Retinal pigment epithelial cell (primary cell): ENCODE measurements around the gene GLTP.
A peak's percentile ranks its signal among the peaks of the same experiment; 100 is the strongest.

Experiments used
- DNase-seq: peaks from one replicate; pipeline ENCODE4 v3.0.0-alpha.2; 2010; ENCODE audit warnings: low read depth
- H3K4me3 ChIP-seq: 2 replicates; pipeline ENCODE4 v1.5.1; 2011; ENCODE audit warnings: mild to moderate bottlenecking, low read length, control low read depth, moderate library complexity
- CTCF ChIP-seq: conservative IDR thresholded peaks from 2 replicates; pipeline ENCODE4 v1.5.1; 2011; ENCODE audit warnings: low read depth, low read length, control low read depth, inconsistent platforms

Gene GLTP

DNA sequence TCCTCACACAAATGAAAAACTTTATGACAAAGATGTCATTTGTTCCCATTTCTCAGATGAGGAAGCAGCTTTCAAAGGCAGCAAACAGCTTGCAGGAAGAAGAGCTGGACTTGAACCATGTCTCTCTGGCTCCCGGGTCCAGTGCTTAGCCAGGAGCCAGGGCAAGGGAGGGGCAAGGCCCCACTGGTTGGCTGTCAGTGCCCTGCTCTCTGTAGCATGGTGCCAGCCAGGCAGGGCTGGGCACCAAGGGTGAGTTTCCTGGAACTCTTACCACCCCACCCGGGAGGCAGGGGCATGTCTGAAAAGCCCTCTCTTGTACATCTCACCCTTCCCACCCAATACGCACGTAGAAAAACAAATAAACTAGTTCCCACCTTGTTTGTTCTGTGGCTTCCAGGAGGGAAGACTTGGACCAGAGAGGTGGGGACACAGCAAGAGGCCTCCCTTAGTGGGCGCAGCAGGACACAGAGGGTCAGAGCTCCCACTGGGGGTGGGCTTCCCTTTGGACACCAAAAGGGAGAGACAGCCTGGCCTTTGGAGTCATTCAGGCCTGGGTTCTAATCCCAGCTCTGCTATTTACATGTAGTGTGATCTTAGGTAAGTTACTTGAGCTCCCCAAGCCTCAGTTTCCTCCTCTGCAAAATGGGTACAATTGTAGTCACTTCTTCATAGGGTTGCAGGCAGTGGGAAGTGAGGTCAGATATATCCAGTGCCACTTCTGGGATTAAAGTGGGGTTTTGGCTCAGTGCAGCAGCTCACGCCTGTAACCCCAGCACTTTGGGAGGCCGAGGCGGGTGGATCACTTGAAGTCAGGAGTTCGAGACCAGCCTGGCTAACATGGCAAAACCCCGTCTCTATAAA is 64.4 kb downstream of the GLTP start:
- no peak overlapping the region for H3K4me3 ChIP-seq
- no peak for DNase-seq
- no peak for TF ChIP-seq CTCF

DNA sequence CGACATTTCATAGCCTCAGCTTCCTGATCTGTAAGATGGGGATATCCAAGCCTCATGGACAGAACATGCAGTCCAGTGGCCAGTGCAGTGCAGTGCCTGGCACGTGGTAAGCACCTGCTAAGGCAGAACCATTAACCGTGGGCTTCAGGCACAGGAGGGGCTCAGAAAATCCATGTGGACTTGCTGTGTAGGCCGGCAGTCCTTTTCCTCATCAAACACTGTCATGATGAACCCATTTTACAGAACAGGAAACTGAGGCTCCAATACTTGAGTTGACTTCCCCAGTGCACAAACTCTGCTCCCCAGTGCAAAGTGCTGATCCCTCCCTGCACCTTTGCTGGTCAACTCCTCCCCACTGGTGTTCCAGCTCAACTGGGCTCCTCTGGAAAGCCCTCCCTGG is 65.1 kb downstream of the GLTP start:
- no peak for DNase-seq
- TF ChIP-seq CTCF = no peak
- H3K4me3 ChIP-seq = no peak overlapping the region

DNA sequence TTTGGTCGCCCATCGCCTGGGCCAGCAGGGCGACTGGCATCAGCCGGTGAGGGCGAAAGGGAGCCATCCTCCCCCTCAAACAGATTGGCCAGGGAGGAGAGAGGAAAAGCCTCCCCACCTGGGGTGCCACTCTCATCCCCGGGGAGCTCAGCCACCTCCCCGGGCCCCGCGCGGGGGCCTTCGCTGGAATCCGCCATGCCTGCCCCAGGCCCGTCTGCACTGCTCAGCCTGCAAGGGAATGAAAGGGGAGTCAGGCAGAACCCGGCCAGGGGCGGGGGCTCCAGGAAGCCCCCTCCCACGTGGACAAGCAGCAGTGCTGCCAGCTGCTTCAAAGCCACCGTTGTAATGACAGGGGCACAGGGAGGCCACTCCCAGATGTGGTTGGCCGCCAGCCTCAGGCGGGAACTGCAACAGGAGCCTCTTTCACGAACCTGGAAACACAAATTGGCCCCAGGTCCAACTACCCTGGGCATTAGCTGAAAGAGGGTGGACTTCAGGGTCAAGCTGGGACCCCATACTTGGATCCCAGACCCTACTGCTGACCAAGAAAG is 65.7 kb downstream of the GLTP start:
- DNase-seq = no peak
- TF ChIP-seq CTCF = no peak
- no peak overlapping the region for H3K4me3 ChIP-seq

DNA sequence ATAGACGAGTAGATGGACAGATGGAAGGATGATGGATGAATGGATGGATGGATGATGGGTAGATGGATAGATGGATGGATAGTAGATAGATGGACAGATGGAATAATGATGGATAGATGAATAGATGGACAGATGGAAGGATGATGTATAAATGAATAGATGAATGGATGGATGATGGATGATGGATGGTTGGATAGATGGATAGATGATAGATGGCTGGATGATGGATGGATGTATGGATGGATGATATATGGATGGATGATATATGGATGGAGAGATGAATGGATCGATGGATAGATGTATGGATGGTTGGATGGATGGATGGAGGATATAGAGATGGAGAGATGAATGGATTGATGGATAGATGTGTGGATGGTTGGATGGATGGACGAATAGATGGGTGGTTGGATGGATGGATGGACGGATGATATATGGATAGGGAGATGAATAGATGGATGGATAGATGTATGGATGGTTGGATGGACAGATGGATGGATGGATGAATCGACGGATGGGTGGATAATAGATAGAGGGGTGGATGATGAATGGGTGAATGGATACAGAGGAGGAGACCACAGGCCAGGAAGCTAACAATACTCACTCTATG is 66.4 kb downstream of the GLTP start:
- no peak for TF ChIP-seq CTCF
- DNase-seq = no peak
- H3K4me3 ChIP-seq = no peak overlapping the region

DNA sequence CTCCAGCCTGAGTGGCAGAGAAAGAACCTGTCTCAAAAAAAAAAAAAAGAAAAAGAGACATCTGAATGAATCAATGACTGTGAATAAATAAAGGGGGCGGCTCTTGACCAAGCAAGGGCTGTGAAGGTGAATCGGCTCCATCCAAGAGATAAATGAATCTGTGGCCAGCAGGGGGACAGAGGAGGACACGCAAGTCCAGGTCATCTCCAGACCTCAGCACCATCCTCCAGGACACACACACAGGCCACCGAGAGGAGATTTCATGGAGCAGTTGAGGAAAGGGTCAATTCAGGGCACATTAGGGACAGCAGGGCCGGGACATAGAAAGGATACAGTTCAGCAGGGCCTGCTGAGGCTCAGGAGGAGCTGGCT is 68.7 kb downstream of the GLTP start:
- TF ChIP-seq CTCF = peak; percentile 5
- H3K4me3 ChIP-seq = no peak overlapping the region
- DNase-seq = no peak

DNA sequence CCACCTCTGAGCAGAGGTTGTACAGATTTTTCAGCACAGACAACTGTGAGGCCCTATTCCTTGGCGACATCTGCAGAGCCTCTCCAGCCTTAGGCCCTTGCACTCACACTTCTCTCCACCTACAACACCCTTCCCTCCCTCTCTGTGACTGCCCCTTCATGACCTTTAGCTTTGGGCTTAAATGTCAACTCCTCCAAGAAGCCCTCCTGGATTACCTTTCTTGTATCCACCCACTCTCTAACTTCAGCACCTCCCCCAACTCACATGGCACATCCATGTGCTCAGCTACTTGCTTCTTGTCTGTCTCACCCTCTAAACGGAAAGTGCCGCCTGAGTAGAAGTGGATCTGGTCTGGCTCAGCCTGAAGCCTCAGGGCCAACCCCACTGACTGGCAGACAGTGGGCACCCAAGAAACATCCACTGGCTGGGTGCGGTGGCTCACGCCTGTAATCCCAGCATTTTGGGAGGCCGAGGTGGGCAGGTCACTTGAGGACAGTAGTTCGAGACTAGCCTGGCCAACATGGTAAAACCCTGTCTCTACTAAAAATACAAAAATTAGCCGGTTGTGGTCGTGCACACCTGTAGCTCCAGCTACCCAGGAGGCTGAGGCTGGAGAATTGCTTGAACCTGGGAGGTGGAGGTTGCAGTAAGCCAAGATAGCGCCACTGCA is 69.3 kb downstream of the GLTP start:
- no peak for TF ChIP-seq CTCF
- DNase-seq = no peak
- H3K4me3 ChIP-seq = no peak overlapping the region
